ENCODE results near the gene ZSWIM7. TPM values are rescaled to one million over a fixed set of nuclear protein-coding genes. Genes with fewer than 3 reads are reported as not detected.

Gene ZSWIM7, protein sequence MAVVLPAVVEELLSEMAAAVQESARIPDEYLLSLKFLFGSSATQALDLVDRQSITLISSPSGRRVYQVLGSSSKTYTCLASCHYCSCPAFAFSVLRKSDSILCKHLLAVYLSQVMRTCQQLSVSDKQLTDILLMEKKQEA
- total RNA-seq, result 15.0 and 18.1 TPM in 2 replicates

- Mint-ChIP-seq H3K36me3 (ENCODE audit: low read depth) (peaks cover 56% of the 10 kb centered on the region), H3K27ac (peak within 1 kb of the TSS; percentile 96), H3K27me3 (no peaks in the 10 kb centered on the region), H3K4me1 (peaks cover 28% of the 10 kb centered on the region), H3K4me3 (peak within 1 kb of the TSS; percentile 97), H3K9me3 (no peaks in the 10 kb centered on the region)
- ChIA-PET POLR2A (interaction anchor here (0.6 to 1.7 kb wide), 10 partner anchors 10 to 496 kb away, joined by 3 to 10 read pairs (median 4); partner anchors contain the start of genes ADORA2B, NCOR1 and UBB), CTCF (interaction anchor here (0.7 to 3.3 kb wide), 6 partner anchors 10 to 741 kb away, joined by 3 to 25 read pairs (median 4); partner anchors contain the start of gene ADORA2B)
- DNase-seq, result peak; percentile 92
- ATAC-seq (ENCODE audit: low read depth), result peak; percentile 87
- TF ChIP-seq, protein P1, sequence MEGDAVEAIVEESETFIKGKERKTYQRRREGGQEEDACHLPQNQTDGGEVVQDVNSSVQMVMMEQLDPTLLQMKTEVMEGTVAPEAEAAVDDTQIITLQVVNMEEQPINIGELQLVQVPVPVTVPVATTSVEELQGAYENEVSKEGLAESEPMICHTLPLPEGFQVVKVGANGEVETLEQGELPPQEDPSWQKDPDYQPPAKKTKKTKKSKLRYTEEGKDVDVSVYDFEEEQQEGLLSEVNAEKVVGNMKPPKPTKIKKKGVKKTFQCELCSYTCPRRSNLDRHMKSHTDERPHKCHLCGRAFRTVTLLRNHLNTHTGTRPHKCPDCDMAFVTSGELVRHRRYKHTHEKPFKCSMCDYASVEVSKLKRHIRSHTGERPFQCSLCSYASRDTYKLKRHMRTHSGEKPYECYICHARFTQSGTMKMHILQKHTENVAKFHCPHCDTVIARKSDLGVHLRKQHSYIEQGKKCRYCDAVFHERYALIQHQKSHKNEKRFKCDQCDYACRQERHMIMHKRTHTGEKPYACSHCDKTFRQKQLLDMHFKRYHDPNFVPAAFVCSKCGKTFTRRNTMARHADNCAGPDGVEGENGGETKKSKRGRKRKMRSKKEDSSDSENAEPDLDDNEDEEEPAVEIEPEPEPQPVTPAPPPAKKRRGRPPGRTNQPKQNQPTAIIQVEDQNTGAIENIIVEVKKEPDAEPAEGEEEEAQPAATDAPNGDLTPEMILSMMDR (IDR thresholded peaks at IDR 0.05), result no peak
- intact Hi-C loops (cut with micrococcal nuclease), result loop anchor here (2.0 kb wide), 2 partner anchors 301 to 1697 kb away; partner anchors contain the start of gene ZNF286A
Observed at GRCh38 chr17:15999141-15999973, at the start of gene ZSWIM7, which contains the start of gene TTC19. Gene ZSWIM7, minus strand, starts transcription at chr17:15999704. Its CDS starts 110 bp downstream, at chr17:15999594. Gene TTC19, plus strand, starts transcription at chr17:15999824. Its CDS starts 25 bp downstream, at chr17:15999849.

DNA sequence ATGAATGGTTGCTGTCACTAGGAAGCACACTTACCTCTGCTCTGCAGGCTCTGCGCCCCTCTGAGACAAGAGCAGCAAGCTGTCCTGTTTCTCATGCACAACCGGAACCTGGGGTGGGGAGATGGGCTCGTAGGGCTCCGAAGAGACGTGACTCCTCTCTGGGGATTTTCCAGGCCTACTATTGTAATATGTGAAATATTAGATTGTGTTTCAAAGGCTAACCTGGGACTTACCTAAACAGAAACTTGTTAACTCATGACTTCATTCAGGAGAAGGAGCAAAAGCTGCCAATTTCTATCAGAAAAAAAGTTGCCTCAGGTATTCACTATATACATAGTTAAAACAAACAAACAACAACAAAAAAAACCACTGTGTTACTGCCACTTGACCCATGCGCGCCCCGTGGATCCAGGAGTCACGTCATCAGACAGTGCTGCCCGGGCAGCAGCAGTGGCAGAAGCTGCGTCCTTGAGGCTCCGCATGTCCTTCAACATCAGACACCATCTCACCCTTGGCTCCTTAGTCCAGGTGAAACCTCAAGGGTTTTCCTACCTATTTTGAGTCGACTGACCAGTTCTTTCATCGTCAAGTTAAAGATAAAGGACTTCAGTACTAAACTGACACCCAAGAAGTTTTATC is 49.4 kb upstream of the ZSWIM7 start:
- no peaks in the 10 kb centered on the region for H3K4me1 Mint-ChIP-seq
- TF ChIP-seq, protein P1 (IDR thresholded peaks at IDR 0.05), result no peak
- intact Hi-C loops (cut with micrococcal nuclease), result no loop called here
- POLR2A ChIA-PET, result no interaction called here
- DNase-seq, result no peak
- ATAC-seq (ENCODE audit: low read depth), result no peak
- CTCF ChIA-PET, result no interaction called here
- peaks cover 76% of the 10 kb centered on the region for H3K36me3 Mint-ChIP-seq (ENCODE audit: low read depth)
- no peak overlapping the region for H3K4me3 Mint-ChIP-seq
- no peak overlapping the region for H3K27ac Mint-ChIP-seq
- no peaks in the 10 kb centered on the region for H3K27me3 Mint-ChIP-seq
- H3K9me3 Mint-ChIP-seq, result no peaks in the 10 kb centered on the region

- Mint-ChIP-seq H3K27ac (no peak overlapping the region), H3K27me3 (no peaks in the 10 kb centered on the region), H3K36me3 (ENCODE audit: low read depth) (peaks cover 77% of the 10 kb centered on the region), H3K9me3 (no peaks in the 10 kb centered on the region), H3K4me3 (no peak overlapping the region), H3K4me1 (no peaks in the 10 kb centered on the region)
- intact Hi-C loops (cut with micrococcal nuclease), result no loop called here
- ATAC-seq (ENCODE audit: low read depth), result no peak
- ChIA-PET POLR2A (no interaction called here), CTCF (no interaction called here)
- TF ChIP-seq, protein P1 (IDR thresholded peaks at IDR 0.05), result no peak
- DNase-seq, result no peak
Observed at GRCh38 chr17:16046966-16047365, 47.5 kb upstream of the ZSWIM7 start.

- intact Hi-C loops (cut with micrococcal nuclease), result no loop called here
- Mint-ChIP-seq H3K27me3 (no peaks in the 10 kb centered on the region), H3K36me3 (ENCODE audit: low read depth) (peaks cover 84% of the 10 kb centered on the region), H3K4me1 (no peaks in the 10 kb centered on the region), H3K27ac (no peak overlapping the region), H3K9me3 (no peaks in the 10 kb centered on the region), H3K4me3 (no peak overlapping the region)
- CTCF ChIA-PET, result no interaction called here
- ATAC-seq (ENCODE audit: low read depth) (no peak), DNase-seq (no peak)
- TF ChIP-seq, protein P1 (IDR thresholded peaks at IDR 0.05), result no peak
- POLR2A ChIA-PET, result no interaction called here
Observed at GRCh38 chr17:16044487-16044886, 45.0 kb upstream of the ZSWIM7 start.
